ENCODE measurements around the gene PARN. TPM values are rescaled to one million over a fixed set of nuclear protein-coding genes. Genes with fewer than 3 reads are reported as not detected.
A peak's percentile ranks its signal among the peaks of the same experiment; 100 is the strongest.

Gene PARN
- total RNA-seq, 4 donors from 2014 or later, result 11.4 to 26.9 (median 20.7) TPM

DNA sequence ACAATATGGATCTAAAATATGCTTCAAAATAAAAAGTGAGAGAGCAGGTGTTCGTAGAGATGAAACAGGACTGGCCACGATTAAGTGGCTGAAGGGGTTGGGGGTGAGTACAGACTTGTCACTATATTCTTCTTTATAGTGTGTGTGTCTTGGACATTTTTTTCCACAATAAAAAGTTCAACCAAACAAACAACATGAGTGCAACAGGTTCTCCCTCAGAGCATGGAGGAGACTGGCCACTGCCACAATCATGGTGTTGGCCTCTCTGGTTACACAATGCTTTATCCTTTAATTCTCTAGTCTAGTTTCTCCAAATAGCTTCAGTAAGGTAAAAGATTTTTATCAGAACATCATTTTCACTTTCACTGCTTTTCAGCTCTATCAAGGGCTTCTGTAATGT is 109.3 kb downstream of the PARN start:
- Histone ChIP-seq H3K36me3 (no peaks in the 10 kb centered on the region), H3K27ac (no peak overlapping the region), H3K4me1 (no peaks in the 10 kb centered on the region), H3K27me3 (no peaks in the 10 kb centered on the region), H3K4me3 (no peak overlapping the region), H3K9me3 (no peaks in the 10 kb centered on the region)
- TF ChIP-seq POLR2A (IDR thresholded peaks at IDR 0.05), result no peak
- no peak for TF ChIP-seq CTCF (IDR thresholded peaks at IDR 0.05)
- intact Hi-C loops (cut with DNase I), result no loop called here
- WGBS, 2 donors, result 91 to 92% methylated on average over 2 of the region's 2 CpGs
- DNase-seq, result no peak

GRCh38 chr16:14514967-14515366 is 115.1 kb downstream of the PARN start:
- H3K27me3 ChIP-seq, result no peaks in the 10 kb centered on the region
- no peak overlapping the region for H3K4me3 ChIP-seq
- H3K9me3 ChIP-seq, result no peaks in the 10 kb centered on the region
- no peak overlapping the region for H3K27ac ChIP-seq
- intact Hi-C loops (cut with DNase I), result no loop called here
- WGBS, 2 donors, result 83 to 94% methylated on average over 3 of the region's 3 CpGs
- no peak for DNase-seq
- no peaks in the 10 kb centered on the region for H3K36me3 ChIP-seq
- TF ChIP-seq CTCF (IDR thresholded peaks at IDR 0.05) (no peak), POLR2A (IDR thresholded peaks at IDR 0.05) (no peak)
- peaks cover 0 to 26% (median 0%) of the 10 kb centered on the region in 3 donors for H3K4me1 ChIP-seq

- no peaks in the 10 kb centered on the region for H3K27me3 ChIP-seq
- H3K4me1 ChIP-seq, result peaks cover 0 to 30% (median 3%) of the 10 kb centered on the region in 3 donors
- no peak overlapping the region for H3K27ac ChIP-seq
- TF ChIP-seq CTCF (IDR thresholded peaks at IDR 0.05) (no peak), POLR2A (IDR thresholded peaks at IDR 0.05) (no peak)
- no peak for DNase-seq
- no peaks in the 10 kb centered on the region for H3K36me3 ChIP-seq
- no peaks in the 10 kb centered on the region for H3K9me3 ChIP-seq
- intact Hi-C loops (cut with DNase I), result no loop called here
- WGBS, 2 donors, result 80 to 84% methylated on average over 10 of the region's 10 CpGs
- H3K4me3 ChIP-seq, result no peak overlapping the region
These were observed 116.5 kb downstream of the PARN start for GRCh38 chr16:14513389-14514107.

DNA sequence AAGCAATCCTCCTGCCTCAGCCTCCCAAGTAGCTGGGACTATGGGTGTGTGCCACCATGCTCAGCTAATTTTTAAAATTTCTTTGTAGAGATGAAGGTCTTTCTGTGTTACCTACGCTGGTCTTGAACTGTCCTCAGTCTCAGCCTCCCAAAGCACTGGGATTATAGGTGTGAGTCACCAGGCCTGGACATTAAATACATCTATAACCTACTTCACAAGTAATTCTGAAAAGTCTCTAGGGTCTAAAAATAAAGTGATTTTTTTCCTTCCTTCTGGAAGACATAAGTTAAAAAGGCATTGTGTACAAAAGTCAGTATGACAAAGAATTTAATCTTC is 118.3 kb downstream of the PARN start:
- peak overlapping the region in 1 of 4 donors; percentile 36 for H3K27ac ChIP-seq
- no peaks in the 10 kb centered on the region for H3K27me3 ChIP-seq
- no peak overlapping the region for H3K4me3 ChIP-seq
- H3K4me1 ChIP-seq, result peaks cover 0 to 30% (median 3%) of the 10 kb centered on the region in 3 donors
- H3K36me3 ChIP-seq, result no peaks in the 10 kb centered on the region
- no peaks in the 10 kb centered on the region for H3K9me3 ChIP-seq
- TF ChIP-seq CTCF (IDR thresholded peaks at IDR 0.05), result no peak
- no peak for TF ChIP-seq POLR2A (IDR thresholded peaks at IDR 0.05)
- 82 to 100% methylated on average over 1 of the region's 1 CpG for WGBS, 2 donors
- intact Hi-C loops (cut with DNase I), result no loop called here
- DNase-seq, result no peak

DNA sequence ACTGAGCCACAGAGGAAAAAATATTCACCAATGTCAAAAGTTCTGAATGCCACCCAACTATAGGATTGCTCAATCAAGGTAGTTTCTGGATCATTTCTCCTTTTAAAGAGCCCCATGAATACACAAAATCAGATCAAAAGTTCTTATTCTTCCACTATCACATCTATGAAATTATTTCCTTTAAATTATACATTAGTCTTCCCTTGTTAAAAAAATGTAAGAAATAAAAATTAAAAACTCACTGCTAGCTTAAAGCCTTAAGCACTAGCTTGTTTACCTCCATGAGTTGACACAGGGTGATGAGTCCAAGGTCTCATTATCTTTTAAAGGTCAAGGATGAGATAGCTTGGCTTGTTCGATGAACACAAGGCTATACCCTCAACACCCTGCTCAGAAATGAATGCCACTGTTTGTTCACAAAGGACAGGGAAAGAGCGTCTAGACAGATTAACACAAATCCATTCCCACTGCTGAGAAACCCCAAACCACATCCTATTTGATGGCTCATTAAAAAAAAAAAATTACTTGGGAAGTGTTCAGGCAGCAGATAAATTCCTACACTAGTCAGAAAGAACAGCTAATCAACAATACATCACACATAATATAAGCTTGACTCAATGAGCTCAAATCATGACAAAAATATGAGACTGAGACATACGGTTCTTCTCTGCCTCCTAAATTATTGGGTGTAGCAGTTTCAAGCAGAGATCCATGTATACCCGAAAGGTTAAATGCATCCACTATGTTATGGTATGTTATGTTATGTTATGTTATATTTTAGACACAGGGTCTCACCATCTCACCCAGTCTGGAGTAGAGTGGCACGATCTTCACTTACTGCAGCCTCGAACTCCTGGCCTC is 118.9 kb downstream of the PARN start:
- TF ChIP-seq CTCF (IDR thresholded peaks at IDR 0.05), result no peak
- no peak for TF ChIP-seq POLR2A (IDR thresholded peaks at IDR 0.05)
- 71 to 77% methylated on average over 6 of the region's 6 CpGs for WGBS, 2 donors
- H3K27me3 ChIP-seq, result no peaks in the 10 kb centered on the region
- H3K36me3 ChIP-seq, result no peaks in the 10 kb centered on the region
- H3K4me1 ChIP-seq, result peaks cover 0 to 30% (median 3%) of the 10 kb centered on the region in 3 donors
- H3K27ac ChIP-seq, result peak overlapping the region in 1 of 4 donors; percentile 36
- H3K4me3 ChIP-seq, result no peak overlapping the region
- intact Hi-C loops (cut with DNase I), result no loop called here
- no peaks in the 10 kb centered on the region for H3K9me3 ChIP-seq
- no peak for DNase-seq
